WERI-Rb-1 (cell line): ENCODE data around the gene PDE4B.

Experiments
- DNase-seq: peaks from one replicate; pipeline ENCODE4 v3.0.0-alpha.2; 2020
- H3K27ac ChIP-seq: fragments of 250-450 bp; sonication (Bioruptor Pico); 2 replicates; pipeline ENCODE4 v1.5.1; 2020; ENCODE audit warnings: mild to moderate bottlenecking, moderate library complexity
- H3K27me3 ChIP-seq: fragments of 250-450 bp; sonication (Bioruptor Pico); 2 replicates; pipeline ENCODE4 v1.5.1; 2021; ENCODE audit warnings: mild to moderate bottlenecking, low read depth, moderate library complexity; ENCODE audit not compliant: insufficient read depth, severe bottlenecking
- H3K36me3 ChIP-seq: fragments of 250-450 bp; sonication (Bioruptor Pico); 2 replicates; pipeline ENCODE4 v1.5.1; 2020; ENCODE audit warnings: mild to moderate bottlenecking, moderate library complexity
- H3K4me3 ChIP-seq: 2 replicates; pipeline ENCODE4 v1.5.1; 2011; ENCODE audit warnings: low read depth, mild to moderate bottlenecking, control low read depth, low read length
- H3K9me3 ChIP-seq: fragments of 250-450 bp; sonication (Bioruptor Pico); 2 replicates; pipeline ENCODE4 v1.5.1; 2021; ENCODE audit warnings: mild to moderate bottlenecking, moderate library complexity; ENCODE audit not compliant: severe bottlenecking
- CTCF ChIP-seq: IDR thresholded peaks from 2 replicates; pipeline ENCODE4 v1.5.1; 2011; ENCODE audit warnings: low read depth, mild to moderate bottlenecking, control low read depth, inconsistent platforms, low read length

The PDE4B gene

GRCh38 chr1:66375125-66375524 is 582.4 kb downstream of the PDE4B start:
- TF ChIP-seq CTCF, result no peak
- DNase-seq, result no peak
- no peak overlapping the region for H3K27ac ChIP-seq
- H3K36me3 ChIP-seq, result no peaks in the 10 kb centered on the region
- H3K4me3 ChIP-seq, result no peak overlapping the region
- H3K9me3 ChIP-seq, result no peaks in the 10 kb centered on the region
- H3K27me3 ChIP-seq, result no peaks in the 10 kb centered on the region

GRCh38 chr1:66380452-66381212 is 587.9 kb downstream of the PDE4B start:
- Histone ChIP-seq H3K4me3 (no peak overlapping the region), H3K36me3 (no peaks in the 10 kb centered on the region), H3K27ac (no peak overlapping the region), H3K9me3 (peaks cover 11% of the 10 kb centered on the region), H3K27me3 (no peaks in the 10 kb centered on the region)
- no peak for TF ChIP-seq CTCF
- DNase-seq, result no peak

GRCh38 chr1:66381621-66382275 is 589.1 kb downstream of the PDE4B start:
- peak overlapping the region; percentile 35 for H3K27ac ChIP-seq
- no peak for TF ChIP-seq CTCF
- peak; percentile 61 for DNase-seq
- H3K27me3 ChIP-seq, result no peaks in the 10 kb centered on the region
- H3K36me3 ChIP-seq, result no peaks in the 10 kb centered on the region
- no peak overlapping the region for H3K4me3 ChIP-seq
- peaks cover 16% of the 10 kb centered on the region for H3K9me3 ChIP-seq

- Histone ChIP-seq H3K27ac (no peak overlapping the region), H3K4me3 (no peak overlapping the region), H3K36me3 (no peaks in the 10 kb centered on the region), H3K9me3 (peaks cover 19% of the 10 kb centered on the region), H3K27me3 (no peaks in the 10 kb centered on the region)
- DNase-seq, result no peak
- no peak for TF ChIP-seq CTCF
These were observed 590.5 kb downstream of the PDE4B start for GRCh38 chr1:66383168-66383567.

- Histone ChIP-seq H3K36me3 (no peaks in the 10 kb centered on the region), H3K27ac (no peak overlapping the region), H3K27me3 (no peaks in the 10 kb centered on the region), H3K4me3 (no peak overlapping the region), H3K9me3 (peaks cover 19% of the 10 kb centered on the region)
- no peak for TF ChIP-seq CTCF
- DNase-seq, result no peak
These were observed 590.9 kb downstream of the PDE4B start for GRCh38 chr1:66383611-66384010.
